WI38 (cell line): ENCODE data around the gene PLXNC1.

Experiments used
- H3K4me3 ChIP-seq: 2 replicates; pipeline ENCODE4 v1.5.1; 2011; ENCODE audit warnings: low read depth, mild to moderate bottlenecking, control low read depth, low read length
- TF ChIP-seq, protein P1 (sequence below): IDR thresholded peaks from 2 replicates; pipeline ENCODE4 v1.5.1; 2012; ENCODE audit warnings: low read depth, mild to moderate bottlenecking, control low read depth, low read length

PLXNC1 gene

DNA sequence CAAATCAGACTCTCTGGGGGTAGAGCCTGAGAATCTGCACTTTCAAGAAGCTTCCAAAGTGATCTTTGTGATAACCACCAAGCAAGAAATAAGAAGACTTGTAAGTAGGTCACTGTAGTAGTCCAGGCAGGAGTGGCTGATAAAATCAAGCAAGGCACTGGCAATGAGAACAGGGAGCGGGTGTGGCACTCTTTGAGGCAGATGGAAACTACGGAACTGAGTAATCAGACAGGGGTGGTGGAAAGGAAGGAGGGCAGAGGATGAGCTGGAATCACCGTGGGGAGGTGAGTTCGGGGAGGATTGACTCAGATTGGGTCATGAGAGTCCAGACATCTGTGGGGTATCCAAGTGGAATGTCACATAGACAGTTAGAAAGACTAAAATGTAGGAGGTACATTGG lies 44.4 kb upstream of the PLXNC1 start:
- TF ChIP-seq, protein P1, sequence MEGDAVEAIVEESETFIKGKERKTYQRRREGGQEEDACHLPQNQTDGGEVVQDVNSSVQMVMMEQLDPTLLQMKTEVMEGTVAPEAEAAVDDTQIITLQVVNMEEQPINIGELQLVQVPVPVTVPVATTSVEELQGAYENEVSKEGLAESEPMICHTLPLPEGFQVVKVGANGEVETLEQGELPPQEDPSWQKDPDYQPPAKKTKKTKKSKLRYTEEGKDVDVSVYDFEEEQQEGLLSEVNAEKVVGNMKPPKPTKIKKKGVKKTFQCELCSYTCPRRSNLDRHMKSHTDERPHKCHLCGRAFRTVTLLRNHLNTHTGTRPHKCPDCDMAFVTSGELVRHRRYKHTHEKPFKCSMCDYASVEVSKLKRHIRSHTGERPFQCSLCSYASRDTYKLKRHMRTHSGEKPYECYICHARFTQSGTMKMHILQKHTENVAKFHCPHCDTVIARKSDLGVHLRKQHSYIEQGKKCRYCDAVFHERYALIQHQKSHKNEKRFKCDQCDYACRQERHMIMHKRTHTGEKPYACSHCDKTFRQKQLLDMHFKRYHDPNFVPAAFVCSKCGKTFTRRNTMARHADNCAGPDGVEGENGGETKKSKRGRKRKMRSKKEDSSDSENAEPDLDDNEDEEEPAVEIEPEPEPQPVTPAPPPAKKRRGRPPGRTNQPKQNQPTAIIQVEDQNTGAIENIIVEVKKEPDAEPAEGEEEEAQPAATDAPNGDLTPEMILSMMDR = no peak
- H3K4me3 ChIP-seq = no peak overlapping the region

DNA sequence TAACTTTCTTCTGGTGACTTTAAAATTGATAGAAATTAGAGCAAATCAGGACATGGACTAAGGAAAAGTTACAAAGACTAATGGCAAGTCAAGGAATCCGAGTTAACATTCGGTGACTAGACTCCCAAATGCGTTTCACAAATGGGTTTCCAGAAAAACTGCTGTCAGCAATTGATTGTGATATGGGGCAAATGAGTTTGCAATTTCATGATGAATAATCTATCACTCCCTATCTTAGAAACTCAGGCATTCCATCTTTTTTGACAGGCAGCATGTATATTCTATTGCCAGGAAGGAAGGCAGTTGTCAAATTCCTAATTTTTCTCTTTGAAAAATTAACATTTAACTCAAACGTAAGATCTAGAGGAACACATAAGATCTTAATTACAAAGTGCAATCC lies 40.5 kb upstream of the PLXNC1 start:
- TF ChIP-seq, protein P1 = no peak
- H3K4me3 ChIP-seq = no peak overlapping the region

DNA sequence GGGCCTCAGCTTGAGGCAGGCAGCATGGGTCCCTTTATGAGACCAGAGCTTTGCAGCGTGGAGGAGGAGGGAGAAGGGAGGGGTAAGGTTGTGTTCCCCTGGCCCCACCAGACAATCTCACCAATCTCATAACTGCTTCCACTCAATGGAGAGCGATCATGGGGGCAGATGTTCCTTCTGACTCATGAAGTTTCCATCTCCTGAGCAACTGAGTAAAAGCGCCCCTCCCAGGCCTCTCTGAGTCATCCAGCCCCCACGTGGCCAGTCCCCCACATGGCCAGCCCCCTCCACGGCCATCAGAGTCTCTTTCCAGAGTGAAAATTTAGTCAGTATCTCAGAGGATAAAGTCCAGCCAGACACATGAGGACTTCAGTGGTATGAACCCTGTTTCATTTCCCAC lies 39.2 kb upstream of the PLXNC1 start:
- no peak overlapping the region for H3K4me3 ChIP-seq
- TF ChIP-seq, protein P1 = no peak

DNA sequence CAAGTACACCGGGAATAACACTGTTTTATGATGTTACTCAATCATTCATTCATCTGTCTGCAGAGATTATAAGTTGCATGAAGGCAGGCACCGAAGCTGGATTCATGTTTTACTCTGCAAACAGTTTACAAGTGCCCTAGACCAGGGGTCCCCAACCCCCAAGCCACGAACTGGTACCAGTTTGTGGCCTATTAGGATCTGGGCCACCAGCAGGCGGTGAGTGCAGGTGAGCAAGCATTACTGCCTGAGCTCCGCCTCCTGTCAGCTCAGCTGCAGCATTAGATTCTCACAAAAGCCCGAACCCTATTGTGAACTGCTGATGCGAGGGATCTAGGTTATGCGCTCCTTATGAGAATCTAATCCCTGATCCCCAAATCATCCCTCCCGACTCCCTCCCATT lies 38.1 kb upstream of the PLXNC1 start:
- TF ChIP-seq, protein P1 = no peak
- no peak overlapping the region for H3K4me3 ChIP-seq

DNA sequence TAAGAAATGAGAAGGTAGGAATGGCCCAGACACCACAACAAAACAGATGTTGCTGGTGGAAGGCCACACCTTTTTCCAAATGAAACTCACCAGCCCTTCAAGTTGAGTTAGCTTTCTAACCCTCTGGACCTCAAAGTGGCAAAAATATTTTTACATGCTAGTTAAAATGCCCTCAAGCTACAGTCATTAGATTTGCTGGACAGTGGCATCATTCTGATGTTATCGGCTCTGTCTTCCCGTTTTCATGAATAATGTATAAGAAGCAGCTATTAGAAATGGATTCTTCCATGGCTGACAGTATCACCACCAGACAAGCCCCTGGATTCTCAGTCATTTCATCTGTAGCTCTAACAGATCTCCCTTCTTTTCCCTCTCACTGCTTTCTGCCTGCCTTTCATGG lies 37.1 kb upstream of the PLXNC1 start:
- H3K4me3 ChIP-seq = no peak overlapping the region
- TF ChIP-seq, protein P1 = no peak

DNA sequence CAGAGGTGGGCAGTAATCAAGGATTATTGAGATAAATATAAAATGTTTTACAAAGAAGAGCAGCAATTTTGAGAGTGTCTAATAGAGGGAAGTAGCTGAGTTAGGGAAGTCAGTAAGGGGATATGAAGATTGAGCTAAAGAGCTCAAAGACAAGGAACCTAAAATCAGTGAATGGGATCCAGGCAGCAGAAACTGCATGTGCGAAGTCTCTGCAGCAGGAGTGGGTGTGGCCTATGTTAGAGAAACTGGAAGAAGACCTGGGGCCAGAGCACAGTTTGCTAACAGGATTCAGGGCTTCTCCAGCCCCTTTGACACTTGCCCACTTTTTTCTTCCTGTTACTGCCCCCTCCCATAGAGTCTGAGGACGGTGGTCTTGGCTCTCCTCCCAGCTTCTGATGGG lies 36.3 kb upstream of the PLXNC1 start:
- TF ChIP-seq, protein P1 = no peak
- no peak overlapping the region for H3K4me3 ChIP-seq

DNA sequence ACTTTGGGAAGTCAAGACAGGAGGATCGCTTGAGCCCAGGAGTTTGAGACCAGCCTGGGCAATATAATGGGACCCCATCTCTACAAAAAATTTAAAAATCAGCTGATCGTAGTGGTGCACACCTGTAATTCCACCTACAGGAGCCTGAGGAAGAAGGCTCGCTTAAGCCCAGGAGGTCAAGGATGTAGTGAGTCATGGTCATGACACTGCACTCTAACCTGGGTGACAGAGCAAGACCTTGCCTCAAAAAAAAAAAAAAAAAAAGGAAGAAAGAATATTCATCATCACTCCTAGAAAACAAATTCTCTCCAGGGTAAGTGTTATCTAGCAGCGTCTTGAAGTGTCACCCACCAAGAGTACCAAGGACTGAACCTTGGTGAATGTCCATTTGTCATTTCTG lies 34.2 kb upstream of the PLXNC1 start:
- no peak overlapping the region for H3K4me3 ChIP-seq
- TF ChIP-seq, protein P1 = no peak
